ENCODE measurements around the gene MYO1H. TPM values are rescaled to one million over a fixed set of nuclear protein-coding genes. Genes with fewer than 3 reads are reported as not detected.

Gene MYO1H
- total RNA-seq, 1 experiment from 2014 or later: not detected

- H3K9me3 Mint-ChIP-seq (ENCODE audit: unreplicated experiment): no peaks in the 10 kb centered on the region
- intact Hi-C loops (cut with micrococcal nuclease): loop anchor here (1.0 to 2.0 kb wide), 3 partner anchors 14 to 48 kb away; no protein-coding TSS in a partner anchor
- no TSS peak for BruUV-seq (replicated peaks)
- ChIA-PET POLR2A (interaction anchor here (0.6 to 8.5 kb wide), 14 partner anchors 9 to 1589 kb away, joined by 3 to 130 read pairs (median 4); partner anchors contain the start of genes MMAB and MVK), CTCF (interaction anchor here (0.7 to 2.1 kb wide), 6 partner anchors 10 to 1114 kb away, joined by 3 to 7 read pairs (median 4); no protein-coding TSS in a partner anchor)
- peaks cover 14% of the 10 kb centered on the region for H3K36me3 Mint-ChIP-seq (ENCODE audit: insufficient read depth, unreplicated experiment)
- no peaks in the 10 kb centered on the region for H3K27me3 Mint-ChIP-seq (ENCODE audit: insufficient read depth, unreplicated experiment)
- H3K27ac Mint-ChIP-seq (ENCODE audit: low read depth, unreplicated experiment): peak overlapping the region; percentile 100
- no peak for TF ChIP-seq CTCF (IDR thresholded peaks at IDR 0.05; ENCODE audit: unreplicated experiment)
- peak overlapping the region; percentile 88 for H3K4me3 Mint-ChIP-seq (ENCODE audit: unreplicated experiment)
- no peak for DNase-seq (ENCODE audit: unreplicated experiment)
- peaks cover 3% of the 10 kb centered on the region for H3K4me1 Mint-ChIP-seq (ENCODE audit: insufficient read depth, unreplicated experiment)
Measured at GRCh38 chr12:109476807-109477184, 129.1 kb downstream of the MYO1H start.

GRCh38 chr12:109477185-109477962 is 129.7 kb downstream of the MYO1H start, which contains the start of the genes KCTD10 and UBE3B:
KCTD10 (minus strand) TSS chr12:109477300; CDS start chr12:109477262, 38 bp downstream.
UBE3B (plus strand) TSS chr12:109477634; CDS start chr12:109483552, 5,918 bp downstream.
- TF ChIP-seq CTCF (IDR thresholded peaks at IDR 0.05; ENCODE audit: unreplicated experiment): no peak
- H3K36me3 Mint-ChIP-seq (ENCODE audit: insufficient read depth, unreplicated experiment): peaks cover 14% of the 10 kb centered on the region
- H3K9me3 Mint-ChIP-seq (ENCODE audit: unreplicated experiment): no peaks in the 10 kb centered on the region
- ChIA-PET POLR2A (interaction anchor here (0.6 to 8.5 kb wide), 14 partner anchors 9 to 1588 kb away, joined by 3 to 130 read pairs (median 4); partner anchors contain the start of genes MMAB and MVK), CTCF (interaction anchor here (0.7 to 1.5 kb wide), 5 partner anchors 10 to 44 kb away, joined by 3 to 7 read pairs (median 3); no protein-coding TSS in a partner anchor)
- H3K4me3 Mint-ChIP-seq (ENCODE audit: unreplicated experiment): peak within 1 kb of the TSS; percentile 88
- intact Hi-C loops (cut with micrococcal nuclease): loop anchor here (1.0 to 2.0 kb wide), 3 partner anchors 15 to 49 kb away; no protein-coding TSS in a partner anchor
- peak within 1 kb of the TSS; percentile 100 for H3K27ac Mint-ChIP-seq (ENCODE audit: low read depth, unreplicated experiment)
- no TSS peak for BruUV-seq (replicated peaks)
- no peaks in the 10 kb centered on the region for H3K27me3 Mint-ChIP-seq (ENCODE audit: insufficient read depth, unreplicated experiment)
- H3K4me1 Mint-ChIP-seq (ENCODE audit: insufficient read depth, unreplicated experiment): peaks cover 3% of the 10 kb centered on the region
- DNase-seq (ENCODE audit: unreplicated experiment): peak; percentile 88

- Mint-ChIP-seq H3K4me1 (ENCODE audit: insufficient read depth, unreplicated experiment) (peaks cover 3% of the 10 kb centered on the region), H3K36me3 (ENCODE audit: insufficient read depth, unreplicated experiment) (peaks cover 15% of the 10 kb centered on the region), H3K4me3 (ENCODE audit: unreplicated experiment) (peak overlapping the region; percentile 88), H3K9me3 (ENCODE audit: unreplicated experiment) (no peaks in the 10 kb centered on the region), H3K27ac (ENCODE audit: low read depth, unreplicated experiment) (peak overlapping the region; percentile 100), H3K27me3 (ENCODE audit: insufficient read depth, unreplicated experiment) (no peaks in the 10 kb centered on the region)
- TSS peak; percentile 73 for BruUV-seq (replicated peaks)
- DNase-seq (ENCODE audit: unreplicated experiment): no peak
- CTCF ChIA-PET: interaction anchor here (0.8 to 1.5 kb wide), 3 partner anchors 41 to 49 kb away, joined by 3 to 7 read pairs (median 3); no protein-coding TSS in a partner anchor
- intact Hi-C loops (cut with micrococcal nuclease): loop anchor here (1.0 to 2.0 kb wide), 3 partner anchors 15 to 50 kb away; no protein-coding TSS in a partner anchor
- POLR2A ChIA-PET: interaction anchor here (0.6 to 8.5 kb wide), 11 partner anchors 8 to 521 kb away, joined by 3 to 130 read pairs (median 4); partner anchors contain the start of genes MMAB and MVK
- no peak for TF ChIP-seq CTCF (IDR thresholded peaks at IDR 0.05; ENCODE audit: unreplicated experiment)
Measured at GRCh38 chr12:109477963-109478315, 130.2 kb downstream of the MYO1H start.

GRCh38 chr12:109479761-109480160 is 132.1 kb downstream of the MYO1H start:
- H3K36me3 Mint-ChIP-seq (ENCODE audit: insufficient read depth, unreplicated experiment): peaks cover 28% of the 10 kb centered on the region
- no peak overlapping the region for H3K27ac Mint-ChIP-seq (ENCODE audit: low read depth, unreplicated experiment)
- no peak for TF ChIP-seq CTCF (IDR thresholded peaks at IDR 0.05; ENCODE audit: unreplicated experiment)
- DNase-seq (ENCODE audit: unreplicated experiment): no peak
- no peak overlapping the region for H3K4me3 Mint-ChIP-seq (ENCODE audit: unreplicated experiment)
- no peaks in the 10 kb centered on the region for H3K4me1 Mint-ChIP-seq (ENCODE audit: insufficient read depth, unreplicated experiment)
- no TSS peak for BruUV-seq (replicated peaks)
- POLR2A ChIA-PET: no interaction called here
- intact Hi-C loops (cut with micrococcal nuclease): no loop called here
- H3K9me3 Mint-ChIP-seq (ENCODE audit: unreplicated experiment): no peaks in the 10 kb centered on the region
- CTCF ChIA-PET: no interaction called here
- H3K27me3 Mint-ChIP-seq (ENCODE audit: insufficient read depth, unreplicated experiment): no peaks in the 10 kb centered on the region

Data from MCF 10A (cell line).